BJ (cell line): ENCODE data around the gene TRIM9. TPM values are rescaled to one million over a fixed set of nuclear protein-coding genes. Genes with fewer than 3 reads are reported as not detected.

Experiments used
- CTCF ChIA-PET: fragments of 350-600 bp; formaldehyde crosslinking; extraction: SDS; loops from one replicate; lab custom pipeline; 2021; ENCODE audit warnings: antibody characterized with exemption, inconsistent platforms; lab: Yijun Ruan, JAX
- POLR2A ChIA-PET: fragments of 300-600 bp; sonication (Branson Sonifier 250); formaldehyde crosslinking; extraction: SDS; loops from one replicate; lab custom pipeline; 2021; ENCODE audit warnings: antibody characterized with exemption; lab: Charles Lee
- DNase-seq: peaks from one replicate; pipeline ENCODE4 v3.0.0-alpha.2; 2011; ENCODE audit warnings: low read depth
- H3K27me3 ChIP-seq: 2 replicates; pipeline ENCODE4 v1.6.0; 2011; ENCODE audit warnings: low read length; ENCODE audit not compliant: control insufficient read depth, insufficient read depth
- H3K36me3 ChIP-seq: 2 replicates; pipeline ENCODE4 v1.5.1; 2011; ENCODE audit warnings: low read length; ENCODE audit not compliant: control insufficient read depth, insufficient read depth
- H3K4me3 ChIP-seq: 2 replicates; pipeline ENCODE4 v1.5.1; 2011; ENCODE audit warnings: low read depth, mild to moderate bottlenecking, control low read depth, low read length
- polyA plus RNA-seq: library from polyadenylated mRNA; depleted of rRNA; stranded (reverse); fragments of >200 nt; gene quantifications from 2 replicates; pipeline ENCODE4 v1.2.3, GENCODE V29; 2011
- TF ChIP-seq, protein P1 (sequence below): IDR thresholded peaks from 2 replicates; pipeline ENCODE4 v1.5.1; 2011; ENCODE audit warnings: low read depth, mild to moderate bottlenecking, control low read depth, inconsistent platforms, low read length, moderate library complexity; ENCODE audit not compliant: insufficient read depth

The TRIM9 gene
- polyA plus RNA-seq, 1 experiment, result 0.02 TPM

DNA sequence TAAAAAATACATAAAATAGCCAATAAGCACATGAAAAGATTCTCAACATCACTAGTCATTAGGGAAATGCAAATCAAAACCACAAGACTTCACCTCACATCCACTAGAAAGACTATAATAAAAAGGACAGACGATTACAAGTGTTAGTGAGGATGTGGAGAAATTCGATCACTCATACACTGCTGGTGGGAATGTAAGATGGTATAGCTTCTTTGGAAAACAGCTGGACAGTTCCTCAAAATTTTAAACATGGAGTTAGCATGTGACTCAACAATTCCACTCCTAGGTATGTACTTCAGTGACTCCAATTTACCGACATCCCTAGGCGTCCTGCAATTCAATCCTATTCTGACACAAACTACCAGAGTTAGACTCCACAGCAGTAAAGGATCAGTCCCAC lies 13.7 kb downstream of the TRIM9 start:
- H3K27me3 ChIP-seq, result peaks cover 4% of the 10 kb centered on the region; the same call in 1 of the 2 replicates
- H3K4me3 ChIP-seq, result no peak overlapping the region
- ChIA-PET POLR2A (no interaction called here), CTCF (no interaction called here)
- H3K36me3 ChIP-seq, result no peaks in the 10 kb centered on the region
- TF ChIP-seq, protein P1, sequence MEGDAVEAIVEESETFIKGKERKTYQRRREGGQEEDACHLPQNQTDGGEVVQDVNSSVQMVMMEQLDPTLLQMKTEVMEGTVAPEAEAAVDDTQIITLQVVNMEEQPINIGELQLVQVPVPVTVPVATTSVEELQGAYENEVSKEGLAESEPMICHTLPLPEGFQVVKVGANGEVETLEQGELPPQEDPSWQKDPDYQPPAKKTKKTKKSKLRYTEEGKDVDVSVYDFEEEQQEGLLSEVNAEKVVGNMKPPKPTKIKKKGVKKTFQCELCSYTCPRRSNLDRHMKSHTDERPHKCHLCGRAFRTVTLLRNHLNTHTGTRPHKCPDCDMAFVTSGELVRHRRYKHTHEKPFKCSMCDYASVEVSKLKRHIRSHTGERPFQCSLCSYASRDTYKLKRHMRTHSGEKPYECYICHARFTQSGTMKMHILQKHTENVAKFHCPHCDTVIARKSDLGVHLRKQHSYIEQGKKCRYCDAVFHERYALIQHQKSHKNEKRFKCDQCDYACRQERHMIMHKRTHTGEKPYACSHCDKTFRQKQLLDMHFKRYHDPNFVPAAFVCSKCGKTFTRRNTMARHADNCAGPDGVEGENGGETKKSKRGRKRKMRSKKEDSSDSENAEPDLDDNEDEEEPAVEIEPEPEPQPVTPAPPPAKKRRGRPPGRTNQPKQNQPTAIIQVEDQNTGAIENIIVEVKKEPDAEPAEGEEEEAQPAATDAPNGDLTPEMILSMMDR, result no peak
- no peak for DNase-seq

DNA sequence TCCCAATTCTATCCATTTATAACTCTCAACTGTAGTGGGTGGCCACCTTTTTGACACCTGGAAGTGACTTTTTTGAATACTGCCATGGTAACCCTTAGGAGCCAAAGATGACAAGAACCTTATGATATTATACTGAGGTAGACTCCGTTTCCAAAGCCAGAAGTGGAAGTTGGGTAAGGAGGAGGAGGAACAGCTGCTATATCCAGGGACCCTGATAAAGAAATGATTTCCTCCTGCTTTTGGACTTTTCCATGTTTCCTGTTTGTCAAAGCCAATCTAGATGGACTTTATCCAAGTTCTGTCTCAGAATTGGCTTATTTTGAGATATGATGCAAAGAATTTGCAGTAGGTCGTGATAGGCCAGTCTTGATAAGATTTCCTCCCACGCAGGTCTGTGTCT lies 14.3 kb downstream of the TRIM9 start:
- H3K27me3 ChIP-seq, result peaks cover 5% of the 10 kb centered on the region
- ChIA-PET POLR2A (no interaction called here), CTCF (no interaction called here)
- DNase-seq, result no peak
- H3K36me3 ChIP-seq, result no peaks in the 10 kb centered on the region
- TF ChIP-seq, protein P1, result no peak
- H3K4me3 ChIP-seq, result no peak overlapping the region

DNA sequence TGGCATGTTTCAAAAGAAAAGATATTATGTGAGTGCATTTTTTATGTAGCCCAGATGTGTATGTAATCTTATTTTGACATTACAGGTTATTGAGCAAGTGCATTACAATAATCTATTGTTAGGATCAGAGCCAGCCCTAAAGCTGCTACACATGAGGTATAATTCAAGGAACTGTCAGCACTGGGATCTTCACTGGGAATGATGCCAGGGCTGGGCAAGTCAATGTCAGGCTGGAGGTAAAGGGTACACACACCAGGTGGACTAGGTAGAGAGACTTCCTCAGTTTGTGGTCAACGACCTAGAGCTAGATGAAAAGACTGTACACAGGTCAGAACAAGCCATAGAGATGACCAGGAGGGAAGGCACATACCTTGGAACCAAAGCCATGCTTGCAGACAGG lies 15.4 kb downstream of the TRIM9 start:
- no peak for DNase-seq

DNA sequence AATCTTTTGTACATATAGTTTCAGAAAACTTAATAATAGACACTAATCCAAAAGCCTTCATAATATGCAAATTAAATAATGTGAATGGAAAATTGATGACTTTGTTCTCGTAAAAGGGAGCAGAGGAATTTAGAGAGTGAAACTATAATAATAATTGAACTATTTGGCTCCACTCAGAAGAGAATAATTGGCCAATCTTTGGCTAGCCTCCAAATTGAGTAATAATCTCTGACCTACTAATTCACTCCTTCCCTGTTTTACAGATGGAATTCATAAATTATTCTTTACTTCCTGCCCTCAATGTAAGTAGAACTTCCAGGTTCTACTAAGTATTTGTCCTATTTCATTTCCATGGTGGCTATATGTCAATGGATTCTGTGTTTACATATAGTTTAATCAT lies 15.8 kb downstream of the TRIM9 start:
- TF ChIP-seq, protein P1, result no peak
- ChIA-PET POLR2A (no interaction called here), CTCF (no interaction called here)
- H3K4me3 ChIP-seq, result no peak overlapping the region
- H3K27me3 ChIP-seq, result peaks cover 6% of the 10 kb centered on the region
- no peak for DNase-seq
- no peaks in the 10 kb centered on the region for H3K36me3 ChIP-seq

More for the DNA sequence above, 15.4 kb downstream of the TRIM9 start:
- H3K4me3 ChIP-seq, result no peak overlapping the region
- TF ChIP-seq, protein P1, result no peak
- ChIA-PET POLR2A (no interaction called here), CTCF (no interaction called here)
- H3K36me3 ChIP-seq, result no peaks in the 10 kb centered on the region
- peaks cover 6% of the 10 kb centered on the region for H3K27me3 ChIP-seq

DNA sequence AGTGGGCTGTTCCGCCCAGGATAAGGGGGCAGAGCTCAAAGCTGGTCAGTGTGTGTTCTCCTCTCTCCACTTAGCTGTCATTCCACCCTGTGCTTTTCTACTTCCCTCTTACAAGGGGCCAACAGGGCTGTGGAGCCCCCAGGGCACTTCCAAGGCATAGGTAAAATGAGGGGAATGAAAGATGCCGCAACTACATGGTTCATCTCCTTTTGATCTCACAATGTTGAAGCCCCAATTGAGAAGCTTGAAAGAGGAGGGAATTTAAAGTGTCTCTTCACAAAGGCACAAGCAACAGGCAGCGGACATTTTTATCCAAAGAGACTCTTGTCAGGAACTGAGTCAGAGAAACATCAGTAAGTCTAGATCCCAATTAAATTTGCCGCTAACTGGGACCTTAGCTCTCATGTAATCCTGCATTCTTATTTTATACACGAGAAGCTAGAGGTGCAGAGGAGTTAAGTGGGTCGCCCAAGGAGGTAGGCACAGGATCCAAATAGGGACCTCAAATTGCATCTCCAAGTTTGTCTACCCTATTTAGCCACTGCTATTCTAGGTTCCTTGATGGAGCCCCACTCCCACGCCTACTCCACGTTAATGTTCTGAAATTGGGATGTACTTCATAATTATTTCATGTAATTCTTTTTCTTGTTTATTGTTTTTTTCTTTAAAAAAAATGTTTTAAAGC lies 20.1 kb downstream of the TRIM9 start:
- CTCF ChIA-PET, result no interaction called here

More for the DNA sequence above, 20.1 kb downstream of the TRIM9 start:
- no peaks in the 10 kb centered on the region for H3K36me3 ChIP-seq
- TF ChIP-seq, protein P1, result no peak
- POLR2A ChIA-PET, result no interaction called here
- H3K4me3 ChIP-seq, result no peak overlapping the region
- H3K27me3 ChIP-seq, result peaks cover 6% of the 10 kb centered on the region
- no peak for DNase-seq
